A549 (cell line): ENCODE measurements around the gene KDM5B.

Experiments
- BCL3 ChIP-seq: fragments of >200 bp; sonication (Bioruptor Twin); formaldehyde crosslinking; IDR thresholded peaks from 3 replicates; pipeline ENCODE4 v1.6.1; 2016
- CEBPB ChIP-seq, 2 experiments: fragments of >200 bp in 1 of 2; sonication (Bioruptor Twin) in 1 of 2; formaldehyde crosslinking in 1 of 2; IDR thresholded peaks; 2 replicates each; pipeline ENCODE4 v1.6.1; 2012 to 2016
- CTCF ChIP-seq: fragments of >200 bp; sonication (Bioruptor Twin); formaldehyde crosslinking; IDR thresholded peaks from 3 replicates; pipeline ENCODE4 v1.5.1; 2016
- EHMT2 ChIP-seq: fragments of 200-600 bp; sonication (generic); IDR thresholded peaks from 2 replicates; pipeline ENCODE4 v1.6.1; 2016; ENCODE audit warnings: antibody characterized with exemption, low read depth, mild to moderate bottlenecking, moderate library complexity
- EP300 ChIP-seq, 2 experiments: fragments of >200 bp; sonication (Bioruptor Twin); formaldehyde crosslinking; IDR thresholded peaks; 2 replicates in 1 of 2; 3 replicates in 1 of 2; pipeline ENCODE4 v1.6.1; 2016 to 2017
- ESRRA ChIP-seq: fragments of 150-350 bp; IDR thresholded peaks from 2 replicates; pipeline ENCODE4 v1.6.1; 2014; ENCODE audit warnings: mild to moderate bottlenecking, low read length, borderline replicate concordance
- JUN ChIP-seq, 2 experiments: fragments of >200 bp; sonication (Bioruptor Twin); formaldehyde crosslinking; IDR thresholded peaks; 2 replicates in 1 of 2; 3 replicates in 1 of 2; pipeline ENCODE4 v1.6.1; 2016 to 2017
- MAX ChIP-seq: IDR thresholded peaks from 2 replicates; pipeline ENCODE4 v1.6.1; 2012
- MYC ChIP-seq: IDR thresholded peaks from 2 replicates; pipeline ENCODE4 v1.6.1; 2012; ENCODE audit warnings: mild to moderate bottlenecking, inconsistent platforms, low read length, improper control_type of control experiment, borderline replicate concordance
- NR3C1 ChIP-seq: fragments of >200 bp; sonication (Bioruptor Twin); formaldehyde crosslinking; IDR thresholded peaks from 3 replicates; pipeline ENCODE4 v1.6.1; 2017
- POLR2A ChIP-seq: IDR thresholded peaks from 2 replicates; pipeline ENCODE4 v1.6.1; 2012; ENCODE audit warnings: mild to moderate bottlenecking, low read length
- REST ChIP-seq: fragments of 200-600 bp; sonication (generic); IDR thresholded peaks from 2 replicates; pipeline ENCODE4 v1.6.1; 2016; ENCODE audit warnings: antibody characterized with exemption, mild to moderate bottlenecking, moderate library complexity
- ZFP36 ChIP-seq: fragments of 450-650 bp; IDR thresholded peaks from 2 replicates; pipeline ENCODE4 v1.6.1; 2014; ENCODE audit warnings: borderline replicate concordance; ENCODE audit not compliant: partially characterized antibody

- no peak for TF ChIP-seq CTCF
- no peak for TF ChIP-seq BCL3
- TF ChIP-seq EHMT2: no peak
- TF ChIP-seq MAX: no peak
- TF ChIP-seq MYC: no peak
- no peak for TF ChIP-seq ESRRA
- TF ChIP-seq CEBPB (IDR thresholded peaks at IDR 0.05): no peak
- TF ChIP-seq ZFP36: no peak
- TF ChIP-seq EP300 (IDR thresholded peaks at IDR 0.05): no peak
- no peak for TF ChIP-seq REST
- TF ChIP-seq POLR2A: no peak
- no peak for TF ChIP-seq JUN (IDR thresholded peaks at IDR 0.05)
- TF ChIP-seq NR3C1: no peak
Observed at GRCh38 chr1:202786804-202787203, 21.4 kb downstream of the KDM5B start.
